ENCODE results near the gene YPEL1. TPM values are rescaled to one million over a fixed set of nuclear protein-coding genes. Genes with fewer than 3 reads are reported as not detected.

YPEL1 gene
- total and polyA plus RNA-seq, 2 donors (not counting 1 experiment from before 2014, with no cell fraction given): 14.9 to 17.0 TPM

DNA sequence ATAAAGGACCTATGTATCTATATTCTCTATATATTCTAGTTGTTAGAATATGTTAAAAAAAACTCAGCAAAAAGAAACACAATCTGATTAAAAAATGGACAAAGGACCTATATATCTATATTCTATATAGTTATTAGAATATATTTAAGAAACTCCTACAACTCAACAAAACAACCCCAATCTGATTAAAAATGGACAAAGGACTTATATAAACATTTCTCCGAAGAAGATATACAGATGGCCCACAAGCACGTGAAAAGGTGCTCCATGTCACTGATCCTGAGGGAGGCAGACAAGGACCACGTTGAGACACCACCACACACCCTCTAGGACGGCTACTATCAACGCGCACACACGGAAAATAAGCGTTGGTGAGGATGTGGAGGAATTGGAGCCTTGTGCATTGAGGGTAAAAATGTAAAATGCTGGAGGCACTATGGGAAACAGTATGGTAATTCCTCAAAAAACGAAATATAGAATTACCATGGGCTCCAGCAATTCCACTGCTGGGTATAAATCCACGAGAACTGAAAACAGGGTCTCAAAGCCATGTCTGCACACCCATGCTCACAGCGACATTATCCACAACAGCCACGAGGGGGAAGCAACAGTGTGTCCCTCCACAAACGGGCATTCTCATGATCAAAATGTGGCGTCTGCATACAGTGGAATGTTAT, 22.7 kb downstream of the YPEL1 start:
- Histone ChIP-seq H3K4me1 (ENCODE audit: control insufficient read depth in 2 of 2, insufficient read depth in 2 of 2, low read length in 2 of 2) (peaks cover 0 to 7% of the 10 kb centered on the region in 2 donors), H3K9me3 (ENCODE audit: control extremely low read depth in 1 of 3, control insufficient read depth in 2 of 3, insufficient read depth in 1 of 3, low read length in 2 of 3) (no peaks in the 10 kb centered on the region), H3K27me3 (replicated peaks in 1 of 4; ENCODE audit: control extremely low read depth in 1 of 4, control insufficient read depth in 3 of 4, insufficient read depth in 4 of 4, low read length in 3 of 4) (no peaks in the 10 kb centered on the region), H3K79me2 (ENCODE audit: control insufficient read depth, insufficient read depth, low read length) (peaks cover 34% of the 10 kb centered on the region), H3K36me3 (replicated peaks in 1 of 2; ENCODE audit: control extremely low read depth in 1 of 2, control insufficient read depth in 1 of 2, extremely low read depth in 1 of 2, insufficient read depth in 2 of 2, low read length in 1 of 2) (peaks cover 3 to 18% of the 10 kb centered on the region in 2 experiments), H3K27ac (ENCODE audit: low read length in 2 of 2) (no peak overlapping the region), H4K20me1 (ENCODE audit: control insufficient read depth, insufficient read depth, low read length, poor library complexity, severe bottlenecking) (peaks cover 8% of the 10 kb centered on the region), H3K4me3 (ENCODE audit: control extremely low read depth in 1 of 5, extremely low read depth in 1 of 5, insufficient read depth in 1 of 5, low read depth in 2 of 5, low read length in 4 of 5) (no peak overlapping the region), H3K4me2 (replicated peaks; ENCODE audit: low read depth, low read length, poor library complexity, severe bottlenecking) (peak overlapping the region; percentile 47), H2AFZ (ENCODE audit: insufficient read depth, low read depth, low read length, poor library complexity, severe bottlenecking) (peak overlapping the region; percentile 42), H3K9ac (ENCODE audit: low read length) (no peak overlapping the region)
- TF ChIP-seq EZH2 (IDR thresholded peaks at IDR 0.05; ENCODE audit: borderline replicate concordance, insufficient read depth, low read depth, low read length, poor library complexity, severe bottlenecking) (no peak), CTCF (IDR thresholded peaks at IDR 0.05) (peak; percentile 83)
- CTCF ChIA-PET: interaction anchor here (0.7 to 4.2 kb wide), 5 partner anchors 48 to 240 kb away, joined by 3 to 52 read pairs (median 7); partner anchors contain the start of gene PPM1F
- intact Hi-C loops (cut with micrococcal nuclease): loop anchor here (1.0 to 2.0 kb wide), 4 partner anchors 14 to 240 kb away; partner anchors contain the start of genes PPM1F and YPEL1
- Mint-ChIP-seq H3K4me1 (peaks cover 8% of the 10 kb centered on the region), H3K4me3 (peak overlapping the region; percentile 49), H3K27me3 (no peaks in the 10 kb centered on the region), H3K27ac (peak overlapping the region; percentile 50), H3K9me3 (ENCODE audit: insufficient read depth) (no peaks in the 10 kb centered on the region)
- DNase-seq: peak; percentile 75
- ATAC-seq (ENCODE audit: low read depth): peak; percentile 94
- 34% methylated on average over 8 of the region's 14 CpGs for WGBS (ENCODE audit: insufficient coverage)
- POLR2A ChIA-PET: interaction anchor here (0.6 kb wide), 1 partner anchor 710 kb away, joined by 3 read pairs; no protein-coding TSS in a partner anchor

DNA sequence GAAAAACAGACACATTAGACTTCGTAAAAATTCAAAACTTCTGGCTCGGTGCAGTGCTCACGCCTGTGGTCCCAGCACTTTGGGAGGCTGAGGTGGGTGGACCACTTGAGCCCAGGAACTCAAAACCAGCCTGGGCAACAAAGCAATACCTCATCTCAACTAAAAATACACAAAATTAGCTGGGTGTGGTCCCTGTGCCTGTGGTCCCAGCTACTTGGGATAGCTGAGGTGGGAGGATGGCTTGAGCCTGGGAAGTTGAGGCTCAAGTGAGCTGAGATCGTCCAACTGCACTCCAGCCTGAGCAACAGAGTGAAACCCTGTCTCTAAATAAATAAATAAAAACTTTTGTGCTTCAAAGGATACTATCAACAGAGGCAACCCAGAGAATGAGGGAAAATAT, 23.7 kb downstream of the YPEL1 start:
- H3K9me3 Mint-ChIP-seq (ENCODE audit: insufficient read depth): no peaks in the 10 kb centered on the region
- TF ChIP-seq EZH2 (IDR thresholded peaks at IDR 0.05; ENCODE audit: borderline replicate concordance, insufficient read depth, low read depth, low read length, poor library complexity, severe bottlenecking) (no peak), CTCF (IDR thresholded peaks at IDR 0.05) (no peak)
- Histone ChIP-seq H3K27me3 (replicated peaks in 1 of 4; ENCODE audit: control extremely low read depth in 1 of 4, control insufficient read depth in 3 of 4, insufficient read depth in 4 of 4, low read length in 3 of 4) (no peaks in the 10 kb centered on the region), H2AFZ (ENCODE audit: insufficient read depth, low read depth, low read length, poor library complexity, severe bottlenecking) (no peak overlapping the region), H3K79me2 (ENCODE audit: control insufficient read depth, insufficient read depth, low read length) (peaks cover 26% of the 10 kb centered on the region), H3K9me3 (ENCODE audit: control extremely low read depth in 1 of 3, control insufficient read depth in 2 of 3, insufficient read depth in 1 of 3, low read length in 2 of 3) (no peaks in the 10 kb centered on the region), H3K4me2 (replicated peaks; ENCODE audit: low read depth, low read length, poor library complexity, severe bottlenecking) (no peak overlapping the region), H3K4me1 (ENCODE audit: control insufficient read depth in 2 of 2, insufficient read depth in 2 of 2, low read length in 2 of 2) (peaks cover 0 to 7% of the 10 kb centered on the region in 2 donors), H3K27ac (ENCODE audit: low read length in 2 of 2) (no peak overlapping the region), H3K4me3 (ENCODE audit: control extremely low read depth in 1 of 5, extremely low read depth in 1 of 5, insufficient read depth in 1 of 5, low read depth in 2 of 5, low read length in 4 of 5) (no peak overlapping the region), H3K36me3 (replicated peaks in 1 of 2; ENCODE audit: control extremely low read depth in 1 of 2, control insufficient read depth in 1 of 2, extremely low read depth in 1 of 2, insufficient read depth in 2 of 2, low read length in 1 of 2) (peaks cover 3 to 23% of the 10 kb centered on the region in 2 experiments), H3K9ac (ENCODE audit: low read length) (no peak overlapping the region), H4K20me1 (ENCODE audit: control insufficient read depth, insufficient read depth, low read length, poor library complexity, severe bottlenecking) (peaks cover 8% of the 10 kb centered on the region)
- H3K27me3 Mint-ChIP-seq: no peaks in the 10 kb centered on the region
- 95% methylated on average over 3 of the region's 4 CpGs for WGBS (ENCODE audit: insufficient coverage)
- no peak overlapping the region for H3K4me3 Mint-ChIP-seq
- no peak overlapping the region for H3K27ac Mint-ChIP-seq
- DNase-seq (no peak), ATAC-seq (ENCODE audit: low read depth) (no peak)
- ChIA-PET POLR2A (no interaction called here), CTCF (interaction anchor here (1.0 to 4.2 kb wide), 3 partner anchors 200 to 241 kb away, joined by 3 to 52 read pairs (median 7); partner anchors contain the start of gene PPM1F)
- intact Hi-C loops (cut with micrococcal nuclease): loop anchor here (2.0 kb wide), 3 partner anchors 15 to 241 kb away; partner anchors contain the start of genes PPM1F and YPEL1
- H3K4me1 Mint-ChIP-seq: peaks cover 8% of the 10 kb centered on the region

Data from B cell (primary cell).